ENCODE data around the gene POLR3F.
A peak's percentile ranks its signal among the peaks of the same experiment; 100 is the strongest.

The POLR3F gene, protein sequence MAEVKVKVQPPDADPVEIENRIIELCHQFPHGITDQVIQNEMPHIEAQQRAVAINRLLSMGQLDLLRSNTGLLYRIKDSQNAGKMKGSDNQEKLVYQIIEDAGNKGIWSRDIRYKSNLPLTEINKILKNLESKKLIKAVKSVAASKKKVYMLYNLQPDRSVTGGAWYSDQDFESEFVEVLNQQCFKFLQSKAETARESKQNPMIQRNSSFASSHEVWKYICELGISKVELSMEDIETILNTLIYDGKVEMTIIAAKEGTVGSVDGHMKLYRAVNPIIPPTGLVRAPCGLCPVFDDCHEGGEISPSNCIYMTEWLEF

DNA sequence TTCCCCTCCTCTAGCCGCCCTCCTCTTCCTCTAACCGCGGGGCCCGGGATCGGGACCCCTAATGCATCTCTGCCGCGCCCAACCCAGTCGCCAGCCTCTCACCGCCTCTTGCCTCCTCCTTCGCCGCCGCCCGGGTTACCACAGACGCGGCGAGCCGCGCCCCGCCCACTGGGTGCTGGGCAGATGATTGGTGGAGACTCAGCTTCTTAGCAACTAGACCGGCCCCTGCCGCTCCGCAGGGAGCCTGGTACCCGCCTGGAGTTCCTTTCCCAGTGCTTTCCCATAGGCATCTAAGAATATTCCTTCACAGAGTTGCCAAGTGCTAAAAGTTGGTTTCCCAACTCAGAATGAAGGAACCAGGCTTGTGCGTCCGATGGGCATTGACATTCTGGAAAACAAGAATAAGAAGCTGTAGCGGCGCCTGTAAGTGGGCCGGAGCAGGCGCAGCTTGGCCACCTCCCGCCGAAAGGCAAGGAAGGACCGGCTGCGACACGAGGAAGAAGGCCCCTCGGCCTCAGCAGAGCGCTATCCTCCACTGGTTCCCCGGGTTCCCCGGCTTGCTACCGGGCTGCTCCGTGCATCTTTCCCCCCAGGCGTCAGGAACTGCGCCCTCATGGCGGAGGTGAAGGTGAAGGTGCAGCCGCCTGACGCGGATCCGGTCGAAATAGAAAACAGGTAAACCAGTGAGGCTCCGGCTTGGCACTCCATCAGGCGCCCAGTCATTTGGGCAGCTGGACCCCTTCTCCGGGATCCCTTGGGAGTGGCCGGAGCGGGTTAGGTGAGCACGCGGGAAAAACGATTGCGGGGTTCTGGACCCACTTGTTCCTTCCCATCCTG is at the start of gene POLR3F, which contains the start of gene DZANK1:
Gene POLR3F (plus strand): TSS at position 497 of the 837 bp plus-strand sequence. CDS start 117 bp downstream, at position 614.
Gene DZANK1 (minus strand): TSS at position 137 of the 837 bp plus-strand sequence. CDS start 1,672 bp downstream, outside the sequence.
- Histone ChIP-seq H3K9me3 (ENCODE audit: control insufficient read depth, insufficient read depth, low read length) (no peaks in the 10 kb centered on the region), H3K4me3 (ENCODE audit: low read depth, low read length) (peak within 1 kb of the TSS; percentile 72), H3K27ac (ENCODE audit: low read depth, low read length) (peak within 1 kb of the TSS; percentile 98), H3K4me1 (ENCODE audit: control insufficient read depth, insufficient read depth, low read length) (0 out of 2 replicates have a peak, but pooled peaks cover 3% of the 10 kb centered on the region), H3K27me3 (ENCODE audit: control insufficient read depth, insufficient read depth, low read length) (no peaks in the 10 kb centered on the region), H3K36me3 (ENCODE audit: control insufficient read depth, insufficient read depth, low read length) (peaks cover 25% of the 10 kb centered on the region), H3K9ac (ENCODE audit: low read depth, low read length) (peak within 1 kb of the TSS; percentile 91)

GRCh38 chr20:18421608-18422007 is 45.6 kb upstream of the POLR3F start:
- Histone ChIP-seq H3K9ac (ENCODE audit: low read depth, low read length) (no peak overlapping the region), H3K4me3 (ENCODE audit: low read depth, low read length) (no peak overlapping the region), H3K27me3 (ENCODE audit: control insufficient read depth, insufficient read depth, low read length) (no peaks in the 10 kb centered on the region), H3K36me3 (ENCODE audit: control insufficient read depth, insufficient read depth, low read length) (no peaks in the 10 kb centered on the region), H3K4me1 (ENCODE audit: control insufficient read depth, insufficient read depth, low read length) (peaks cover 11% of the 10 kb centered on the region), H3K27ac (ENCODE audit: low read depth, low read length) (no peak overlapping the region), H3K9me3 (ENCODE audit: control insufficient read depth, insufficient read depth, low read length) (no peaks in the 10 kb centered on the region)

DNA sequence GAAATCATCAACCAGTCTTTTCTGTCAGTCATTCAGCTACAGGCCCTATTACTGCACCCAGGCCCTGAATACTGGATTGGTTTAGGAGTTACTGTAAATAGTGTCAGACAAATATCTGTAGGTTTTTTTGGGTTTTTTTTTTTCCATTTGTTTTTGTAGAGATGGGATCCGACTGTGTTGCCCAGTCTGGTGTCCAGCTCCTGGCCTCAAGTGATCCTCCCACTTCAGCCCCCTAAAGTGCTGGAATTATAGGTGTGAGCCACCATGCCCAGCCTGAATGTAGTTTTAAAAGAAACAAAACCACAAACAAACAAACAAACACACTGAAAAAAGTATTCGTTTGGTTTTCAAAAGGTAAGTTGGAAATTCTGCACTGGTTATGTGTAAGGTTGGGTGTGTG is 40.0 kb upstream of the POLR3F start:
- Histone ChIP-seq H3K36me3 (ENCODE audit: control insufficient read depth, insufficient read depth, low read length) (no peaks in the 10 kb centered on the region), H3K9ac (ENCODE audit: low read depth, low read length) (no peak overlapping the region), H3K9me3 (ENCODE audit: control insufficient read depth, insufficient read depth, low read length) (no peaks in the 10 kb centered on the region), H3K4me3 (ENCODE audit: low read depth, low read length) (no peak overlapping the region), H3K4me1 (ENCODE audit: control insufficient read depth, insufficient read depth, low read length) (no peaks in the 10 kb centered on the region), H3K27me3 (ENCODE audit: control insufficient read depth, insufficient read depth, low read length) (no peaks in the 10 kb centered on the region), H3K27ac (ENCODE audit: low read depth, low read length) (no peak overlapping the region)

DNA sequence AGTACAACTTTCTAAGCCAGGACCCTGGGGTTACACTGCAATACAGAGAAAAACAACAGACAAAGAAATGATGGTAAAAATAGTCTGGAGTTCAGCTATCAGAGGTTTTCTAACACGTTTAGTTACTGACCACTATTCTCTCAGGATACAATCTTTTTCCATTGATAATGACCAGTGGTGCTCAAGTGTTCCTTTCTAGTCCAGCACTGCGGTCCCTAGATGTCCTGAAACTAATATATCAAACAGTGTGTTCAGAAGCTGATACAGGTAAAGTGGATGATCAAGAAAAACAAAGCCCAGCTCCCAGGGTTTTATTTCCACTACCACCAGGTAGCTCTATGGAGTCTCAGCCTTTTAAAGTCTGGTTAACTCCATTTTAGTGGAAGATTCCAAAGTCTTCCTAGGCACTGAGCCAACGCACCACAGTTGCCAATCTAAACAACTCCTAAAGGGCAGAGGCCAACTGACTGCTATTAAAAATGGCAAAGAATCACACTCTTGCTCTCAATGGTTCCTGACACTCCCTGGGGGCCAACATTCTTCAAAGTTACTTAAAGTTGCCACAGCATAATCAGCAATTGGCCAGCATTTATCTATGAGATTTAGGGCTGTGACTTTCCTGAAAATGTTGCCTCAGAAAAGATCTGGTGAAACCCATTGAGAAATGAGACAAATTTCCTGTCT is 38.6 kb upstream of the POLR3F start:
- Histone ChIP-seq H3K4me1 (ENCODE audit: control insufficient read depth, insufficient read depth, low read length) (no peaks in the 10 kb centered on the region), H3K9me3 (ENCODE audit: control insufficient read depth, insufficient read depth, low read length) (no peaks in the 10 kb centered on the region), H3K27me3 (ENCODE audit: control insufficient read depth, insufficient read depth, low read length) (no peaks in the 10 kb centered on the region), H3K9ac (ENCODE audit: low read depth, low read length) (no peak overlapping the region), H3K36me3 (ENCODE audit: control insufficient read depth, insufficient read depth, low read length) (no peaks in the 10 kb centered on the region), H3K4me3 (ENCODE audit: low read depth, low read length) (no peak overlapping the region), H3K27ac (ENCODE audit: low read depth, low read length) (no peak overlapping the region)

GRCh38 chr20:18430172-18430826 is 36.9 kb upstream of the POLR3F start:
- no peak overlapping the region for H3K27ac ChIP-seq (ENCODE audit: low read depth, low read length)
- H3K9ac ChIP-seq (ENCODE audit: low read depth, low read length): no peak overlapping the region
- no peaks in the 10 kb centered on the region for H3K9me3 ChIP-seq (ENCODE audit: control insufficient read depth, insufficient read depth, low read length)
- H3K4me3 ChIP-seq (ENCODE audit: low read depth, low read length): no peak overlapping the region
- H3K4me1 ChIP-seq (ENCODE audit: control insufficient read depth, insufficient read depth, low read length): no peaks in the 10 kb centered on the region
- no peaks in the 10 kb centered on the region for H3K27me3 ChIP-seq (ENCODE audit: control insufficient read depth, insufficient read depth, low read length)
- H3K36me3 ChIP-seq (ENCODE audit: control insufficient read depth, insufficient read depth, low read length): no peaks in the 10 kb centered on the region

GRCh38 chr20:18431206-18431605 is 36.0 kb upstream of the POLR3F start:
- Histone ChIP-seq H3K4me3 (ENCODE audit: low read depth, low read length) (no peak overlapping the region), H3K9ac (ENCODE audit: low read depth, low read length) (no peak overlapping the region), H3K4me1 (ENCODE audit: control insufficient read depth, insufficient read depth, low read length) (no peaks in the 10 kb centered on the region), H3K27me3 (ENCODE audit: control insufficient read depth, insufficient read depth, low read length) (no peaks in the 10 kb centered on the region), H3K27ac (ENCODE audit: low read depth, low read length) (no peak overlapping the region), H3K9me3 (ENCODE audit: control insufficient read depth, insufficient read depth, low read length) (no peaks in the 10 kb centered on the region), H3K36me3 (ENCODE audit: control insufficient read depth, insufficient read depth, low read length) (no peaks in the 10 kb centered on the region)

DNA sequence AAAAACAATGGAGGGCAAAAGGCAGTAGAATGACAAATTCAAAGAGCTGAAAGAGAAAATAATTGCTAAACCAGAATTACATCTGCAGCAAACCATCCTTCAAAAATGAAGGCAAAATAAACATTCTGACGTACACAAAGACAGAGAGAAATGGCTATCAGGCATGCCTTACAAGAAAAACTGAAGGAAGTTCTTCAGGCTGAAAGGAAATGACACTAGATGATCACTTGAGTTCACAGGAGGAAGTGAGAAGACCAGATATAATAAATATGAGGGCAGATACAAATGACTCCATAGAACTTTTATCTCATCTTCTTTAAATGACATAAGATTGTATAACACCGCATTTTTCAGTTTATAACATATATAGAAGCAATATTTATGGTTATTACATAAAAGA is 30.3 kb upstream of the POLR3F start:
- Histone ChIP-seq H3K27ac (ENCODE audit: low read depth, low read length) (no peak overlapping the region), H3K4me3 (ENCODE audit: low read depth, low read length) (no peak overlapping the region), H3K27me3 (ENCODE audit: control insufficient read depth, insufficient read depth, low read length) (no peaks in the 10 kb centered on the region), H3K9me3 (ENCODE audit: control insufficient read depth, insufficient read depth, low read length) (no peaks in the 10 kb centered on the region), H3K9ac (ENCODE audit: low read depth, low read length) (no peak overlapping the region), H3K36me3 (ENCODE audit: control insufficient read depth, insufficient read depth, low read length) (no peaks in the 10 kb centered on the region), H3K4me1 (ENCODE audit: control insufficient read depth, insufficient read depth, low read length) (no peaks in the 10 kb centered on the region)

GRCh38 chr20:18440403-18440802 is 26.8 kb upstream of the POLR3F start:
- Histone ChIP-seq H3K4me3 (ENCODE audit: low read depth, low read length) (no peak overlapping the region), H3K27me3 (ENCODE audit: control insufficient read depth, insufficient read depth, low read length) (no peaks in the 10 kb centered on the region), H3K9ac (ENCODE audit: low read depth, low read length) (no peak overlapping the region), H3K9me3 (ENCODE audit: control insufficient read depth, insufficient read depth, low read length) (no peaks in the 10 kb centered on the region), H3K36me3 (ENCODE audit: control insufficient read depth, insufficient read depth, low read length) (no peaks in the 10 kb centered on the region), H3K4me1 (ENCODE audit: control insufficient read depth, insufficient read depth, low read length) (no peaks in the 10 kb centered on the region), H3K27ac (ENCODE audit: low read depth, low read length) (no peak overlapping the region)

- Histone ChIP-seq H3K9me3 (ENCODE audit: control insufficient read depth, insufficient read depth, low read length) (no peaks in the 10 kb centered on the region), H3K9ac (ENCODE audit: low read depth, low read length) (no peak overlapping the region), H3K27ac (ENCODE audit: low read depth, low read length) (no peak overlapping the region), H3K4me3 (ENCODE audit: low read depth, low read length) (no peak overlapping the region), H3K36me3 (ENCODE audit: control insufficient read depth, insufficient read depth, low read length) (no peaks in the 10 kb centered on the region), H3K27me3 (ENCODE audit: control insufficient read depth, insufficient read depth, low read length) (no peaks in the 10 kb centered on the region), H3K4me1 (ENCODE audit: control insufficient read depth, insufficient read depth, low read length) (no peaks in the 10 kb centered on the region)
Observed at GRCh38 chr20:18443886-18444285, 23.3 kb upstream of the POLR3F start.

DNA sequence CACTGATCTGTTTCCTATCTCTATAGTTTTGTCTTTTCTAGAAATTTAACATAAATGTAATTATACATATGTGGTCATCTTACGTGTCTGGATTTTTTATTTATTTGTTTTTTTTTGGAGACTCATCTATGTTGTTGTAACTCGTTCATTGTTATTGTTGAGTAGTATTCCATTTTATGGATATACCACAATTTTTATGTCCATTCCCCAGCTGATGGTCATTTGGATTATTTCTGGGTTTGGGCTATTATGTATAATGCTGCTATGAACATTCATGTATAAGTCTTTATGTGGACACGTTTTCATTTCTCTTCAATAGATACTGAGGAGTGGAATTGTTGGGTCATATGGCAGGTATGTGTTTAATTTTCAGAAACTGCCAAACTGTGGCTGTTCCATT is 10.6 kb upstream of the POLR3F start:
- no peaks in the 10 kb centered on the region for H3K27me3 ChIP-seq (ENCODE audit: control insufficient read depth, insufficient read depth, low read length)
- no peak overlapping the region for H3K27ac ChIP-seq (ENCODE audit: low read depth, low read length)
- H3K4me3 ChIP-seq (ENCODE audit: low read depth, low read length): no peak overlapping the region
- no peaks in the 10 kb centered on the region for H3K4me1 ChIP-seq (ENCODE audit: control insufficient read depth, insufficient read depth, low read length)
- H3K36me3 ChIP-seq (ENCODE audit: control insufficient read depth, insufficient read depth, low read length): no peaks in the 10 kb centered on the region
- H3K9me3 ChIP-seq (ENCODE audit: control insufficient read depth, insufficient read depth, low read length): no peaks in the 10 kb centered on the region
- no peak overlapping the region for H3K9ac ChIP-seq (ENCODE audit: low read depth, low read length)
